K562 (cell line): Measurements from ENCODE around the gene ZNF273. TPM values are rescaled to one million over a fixed set of nuclear protein-coding genes. Genes with fewer than 3 reads are reported as not detected.

Source experiments
- ZNF436 ChIP-seq: fragments of 250-450, 450-650 bp; sonication (Bioruptor Pico); formaldehyde crosslinking; IDR thresholded peaks from 2 replicates; pipeline ENCODE4 v1.7.0; 2020; ENCODE audit warnings: mild to moderate bottlenecking
- polyA plus RNA-seq, 8 experiments: library from polyadenylated mRNA; depleted of rRNA in 4 of 8; stranded (reverse) in 5 of 8; unstranded in 3 of 8; fragments of >200 nt; fragmentation: Nextera tagmentation in 2 of 8; fragmentation: Illumina TruSeq in 1 of 8; extraction: Ambion mirVana in 2 of 8; extraction: Trizol in 1 of 8; gene quantifications; 2 replicates each; pipeline versions ENCODE4 v1.2.1 to v1.2.3, GENCODE V29; 2011 to 2014; ENCODE audit warnings: inconsistent platforms in 1 of 8, missing spikeins in 1 of 8
- total RNA-seq, 7 experiments: library from RNA; depleted of rRNA in 6 of 7; stranded (reverse); fragments of >200 nt in 6 of 7; fragmentation: Illumina TruSeq in 2 of 7; extraction: Trizol in 2 of 7; gene quantifications; 2 replicates each; pipeline versions ENCODE4 v1.2.1 to v1.2.3, GENCODE V29; 2011 to 2021; ENCODE audit warnings: low replicate concordance in 1 of 7
- TF ChIP-seq, protein P1 (sequence below): fragments of 200-600 bp; sonication (generic); IDR thresholded peaks from one replicate; pipeline ENCODE4 v1.6.1; 2012; ENCODE audit warnings: mild to moderate bottlenecking, low read depth, low read length, inconsistent platforms
- TF ChIP-seq, protein P2 (sequence below): sonication (generic); formaldehyde crosslinking; IDR thresholded peaks from 2 replicates; pipeline ENCODE4 v1.8.0; 2023; ENCODE audit warnings: mild to moderate bottlenecking, missing genetic modification reagents
- TF ChIP-seq, protein P3 (sequence below), 2 experiments: fragments of 450-650 bp; formaldehyde crosslinking in 1 of 2; IDR thresholded peaks; 2 replicates each; pipeline versions ENCODE4 v1.4.0 to v1.6.1; 2014 to 2020; ENCODE audit warnings: mild to moderate bottlenecking in 2 of 2, borderline replicate concordance in 1 of 2, low read depth in 1 of 2

ZNF273 gene
- total and polyA plus RNA-seq, 9 of the 15 experiments (the other 6 are each of a cell fraction or from before 2014, with no cell fraction given), result 13.3 to 37.0 (median 20.7) TPM

DNA sequence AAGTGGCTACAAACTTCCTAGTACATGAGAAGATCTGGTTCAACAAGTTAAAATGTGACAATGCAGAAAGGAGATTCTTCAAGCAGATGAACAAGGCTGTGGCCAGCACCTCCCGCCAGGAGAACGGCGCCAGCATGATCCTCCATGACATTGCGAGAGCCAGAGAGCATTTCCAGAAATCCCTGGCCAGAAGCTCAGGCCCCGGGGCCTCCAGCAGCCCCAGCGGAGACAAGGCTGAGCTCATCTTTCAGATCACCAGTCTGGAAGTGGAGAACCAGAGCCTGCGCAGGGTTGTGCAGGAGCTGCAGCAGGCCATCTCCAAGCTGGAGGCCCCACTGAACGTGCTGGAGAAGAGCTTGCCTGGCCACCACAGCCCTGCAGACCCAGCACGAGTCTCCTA lies 40.1 kb upstream of the ZNF273 start (continued):
- TF ChIP-seq, protein P1, sequence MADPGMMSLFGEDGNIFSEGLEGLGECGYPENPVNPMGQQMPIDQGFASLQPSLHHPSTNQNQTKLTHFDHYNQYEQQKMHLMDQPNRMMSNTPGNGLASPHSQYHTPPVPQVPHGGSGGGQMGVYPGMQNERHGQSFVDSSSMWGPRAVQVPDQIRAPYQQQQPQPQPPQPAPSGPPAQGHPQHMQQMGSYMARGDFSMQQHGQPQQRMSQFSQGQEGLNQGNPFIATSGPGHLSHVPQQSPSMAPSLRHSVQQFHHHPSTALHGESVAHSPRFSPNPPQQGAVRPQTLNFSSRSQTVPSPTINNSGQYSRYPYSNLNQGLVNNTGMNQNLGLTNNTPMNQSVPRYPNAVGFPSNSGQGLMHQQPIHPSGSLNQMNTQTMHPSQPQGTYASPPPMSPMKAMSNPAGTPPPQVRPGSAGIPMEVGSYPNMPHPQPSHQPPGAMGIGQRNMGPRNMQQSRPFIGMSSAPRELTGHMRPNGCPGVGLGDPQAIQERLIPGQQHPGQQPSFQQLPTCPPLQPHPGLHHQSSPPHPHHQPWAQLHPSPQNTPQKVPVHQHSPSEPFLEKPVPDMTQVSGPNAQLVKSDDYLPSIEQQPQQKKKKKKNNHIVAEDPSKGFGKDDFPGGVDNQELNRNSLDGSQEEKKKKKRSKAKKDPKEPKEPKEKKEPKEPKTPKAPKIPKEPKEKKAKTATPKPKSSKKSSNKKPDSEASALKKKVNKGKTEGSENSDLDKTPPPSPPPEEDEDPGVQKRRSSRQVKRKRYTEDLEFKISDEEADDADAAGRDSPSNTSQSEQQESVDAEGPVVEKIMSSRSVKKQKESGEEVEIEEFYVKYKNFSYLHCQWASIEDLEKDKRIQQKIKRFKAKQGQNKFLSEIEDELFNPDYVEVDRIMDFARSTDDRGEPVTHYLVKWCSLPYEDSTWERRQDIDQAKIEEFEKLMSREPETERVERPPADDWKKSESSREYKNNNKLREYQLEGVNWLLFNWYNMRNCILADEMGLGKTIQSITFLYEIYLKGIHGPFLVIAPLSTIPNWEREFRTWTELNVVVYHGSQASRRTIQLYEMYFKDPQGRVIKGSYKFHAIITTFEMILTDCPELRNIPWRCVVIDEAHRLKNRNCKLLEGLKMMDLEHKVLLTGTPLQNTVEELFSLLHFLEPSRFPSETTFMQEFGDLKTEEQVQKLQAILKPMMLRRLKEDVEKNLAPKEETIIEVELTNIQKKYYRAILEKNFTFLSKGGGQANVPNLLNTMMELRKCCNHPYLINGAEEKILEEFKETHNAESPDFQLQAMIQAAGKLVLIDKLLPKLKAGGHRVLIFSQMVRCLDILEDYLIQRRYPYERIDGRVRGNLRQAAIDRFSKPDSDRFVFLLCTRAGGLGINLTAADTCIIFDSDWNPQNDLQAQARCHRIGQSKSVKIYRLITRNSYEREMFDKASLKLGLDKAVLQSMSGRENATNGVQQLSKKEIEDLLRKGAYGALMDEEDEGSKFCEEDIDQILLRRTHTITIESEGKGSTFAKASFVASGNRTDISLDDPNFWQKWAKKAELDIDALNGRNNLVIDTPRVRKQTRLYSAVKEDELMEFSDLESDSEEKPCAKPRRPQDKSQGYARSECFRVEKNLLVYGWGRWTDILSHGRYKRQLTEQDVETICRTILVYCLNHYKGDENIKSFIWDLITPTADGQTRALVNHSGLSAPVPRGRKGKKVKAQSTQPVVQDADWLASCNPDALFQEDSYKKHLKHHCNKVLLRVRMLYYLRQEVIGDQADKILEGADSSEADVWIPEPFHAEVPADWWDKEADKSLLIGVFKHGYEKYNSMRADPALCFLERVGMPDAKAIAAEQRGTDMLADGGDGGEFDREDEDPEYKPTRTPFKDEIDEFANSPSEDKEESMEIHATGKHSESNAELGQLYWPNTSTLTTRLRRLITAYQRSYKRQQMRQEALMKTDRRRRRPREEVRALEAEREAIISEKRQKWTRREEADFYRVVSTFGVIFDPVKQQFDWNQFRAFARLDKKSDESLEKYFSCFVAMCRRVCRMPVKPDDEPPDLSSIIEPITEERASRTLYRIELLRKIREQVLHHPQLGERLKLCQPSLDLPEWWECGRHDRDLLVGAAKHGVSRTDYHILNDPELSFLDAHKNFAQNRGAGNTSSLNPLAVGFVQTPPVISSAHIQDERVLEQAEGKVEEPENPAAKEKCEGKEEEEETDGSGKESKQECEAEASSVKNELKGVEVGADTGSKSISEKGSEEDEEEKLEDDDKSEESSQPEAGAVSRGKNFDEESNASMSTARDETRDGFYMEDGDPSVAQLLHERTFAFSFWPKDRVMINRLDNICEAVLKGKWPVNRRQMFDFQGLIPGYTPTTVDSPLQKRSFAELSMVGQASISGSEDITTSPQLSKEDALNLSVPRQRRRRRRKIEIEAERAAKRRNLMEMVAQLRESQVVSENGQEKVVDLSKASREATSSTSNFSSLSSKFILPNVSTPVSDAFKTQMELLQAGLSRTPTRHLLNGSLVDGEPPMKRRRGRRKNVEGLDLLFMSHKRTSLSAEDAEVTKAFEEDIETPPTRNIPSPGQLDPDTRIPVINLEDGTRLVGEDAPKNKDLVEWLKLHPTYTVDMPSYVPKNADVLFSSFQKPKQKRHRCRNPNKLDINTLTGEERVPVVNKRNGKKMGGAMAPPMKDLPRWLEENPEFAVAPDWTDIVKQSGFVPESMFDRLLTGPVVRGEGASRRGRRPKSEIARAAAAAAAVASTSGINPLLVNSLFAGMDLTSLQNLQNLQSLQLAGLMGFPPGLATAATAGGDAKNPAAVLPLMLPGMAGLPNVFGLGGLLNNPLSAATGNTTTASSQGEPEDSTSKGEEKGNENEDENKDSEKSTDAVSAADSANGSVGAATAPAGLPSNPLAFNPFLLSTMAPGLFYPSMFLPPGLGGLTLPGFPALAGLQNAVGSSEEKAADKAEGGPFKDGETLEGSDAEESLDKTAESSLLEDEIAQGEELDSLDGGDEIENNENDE, result no peak
- TF ChIP-seq, protein P2, sequence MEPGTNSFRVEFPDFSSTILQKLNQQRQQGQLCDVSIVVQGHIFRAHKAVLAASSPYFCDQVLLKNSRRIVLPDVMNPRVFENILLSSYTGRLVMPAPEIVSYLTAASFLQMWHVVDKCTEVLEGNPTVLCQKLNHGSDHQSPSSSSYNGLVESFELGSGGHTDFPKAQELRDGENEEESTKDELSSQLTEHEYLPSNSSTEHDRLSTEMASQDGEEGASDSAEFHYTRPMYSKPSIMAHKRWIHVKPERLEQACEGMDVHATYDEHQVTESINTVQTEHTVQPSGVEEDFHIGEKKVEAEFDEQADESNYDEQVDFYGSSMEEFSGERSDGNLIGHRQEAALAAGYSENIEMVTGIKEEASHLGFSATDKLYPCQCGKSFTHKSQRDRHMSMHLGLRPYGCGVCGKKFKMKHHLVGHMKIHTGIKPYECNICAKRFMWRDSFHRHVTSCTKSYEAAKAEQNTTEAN (CRISPR knock-in tag), result no peak
- TF ChIP-seq ZNF436 (CRISPR knock-in tag), result no peak
- TF ChIP-seq, protein P3, sequence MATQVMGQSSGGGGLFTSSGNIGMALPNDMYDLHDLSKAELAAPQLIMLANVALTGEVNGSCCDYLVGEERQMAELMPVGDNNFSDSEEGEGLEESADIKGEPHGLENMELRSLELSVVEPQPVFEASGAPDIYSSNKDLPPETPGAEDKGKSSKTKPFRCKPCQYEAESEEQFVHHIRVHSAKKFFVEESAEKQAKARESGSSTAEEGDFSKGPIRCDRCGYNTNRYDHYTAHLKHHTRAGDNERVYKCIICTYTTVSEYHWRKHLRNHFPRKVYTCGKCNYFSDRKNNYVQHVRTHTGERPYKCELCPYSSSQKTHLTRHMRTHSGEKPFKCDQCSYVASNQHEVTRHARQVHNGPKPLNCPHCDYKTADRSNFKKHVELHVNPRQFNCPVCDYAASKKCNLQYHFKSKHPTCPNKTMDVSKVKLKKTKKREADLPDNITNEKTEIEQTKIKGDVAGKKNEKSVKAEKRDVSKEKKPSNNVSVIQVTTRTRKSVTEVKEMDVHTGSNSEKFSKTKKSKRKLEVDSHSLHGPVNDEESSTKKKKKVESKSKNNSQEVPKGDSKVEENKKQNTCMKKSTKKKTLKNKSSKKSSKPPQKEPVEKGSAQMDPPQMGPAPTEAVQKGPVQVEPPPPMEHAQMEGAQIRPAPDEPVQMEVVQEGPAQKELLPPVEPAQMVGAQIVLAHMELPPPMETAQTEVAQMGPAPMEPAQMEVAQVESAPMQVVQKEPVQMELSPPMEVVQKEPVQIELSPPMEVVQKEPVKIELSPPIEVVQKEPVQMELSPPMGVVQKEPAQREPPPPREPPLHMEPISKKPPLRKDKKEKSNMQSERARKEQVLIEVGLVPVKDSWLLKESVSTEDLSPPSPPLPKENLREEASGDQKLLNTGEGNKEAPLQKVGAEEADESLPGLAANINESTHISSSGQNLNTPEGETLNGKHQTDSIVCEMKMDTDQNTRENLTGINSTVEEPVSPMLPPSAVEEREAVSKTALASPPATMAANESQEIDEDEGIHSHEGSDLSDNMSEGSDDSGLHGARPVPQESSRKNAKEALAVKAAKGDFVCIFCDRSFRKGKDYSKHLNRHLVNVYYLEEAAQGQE (IDR thresholded peaks at IDR 0.05; ENCODE audit: borderline replicate concordance), result no peak
- TF ChIP-seq, protein P3 (CRISPR knock-in tag; IDR thresholded peaks at IDR 0.05; ENCODE audit: low read depth), result no peak
